ENCODE measurements around the gene SRGAP2.
"Not testable (repeated sequence)": the region's sequence is repeated elsewhere in the genome, so short reads cannot be mapped to it uniquely, and the experiment has no call there.

Gene SRGAP2

GRCh38 chr1:206205569-206205968 is 2.2 kb downstream of the SRGAP2 start:
- not testable (repeated sequence) for DNase-seq (ENCODE audit: low read depth in 1 of 2, low spot score in 1 of 2)

DNA sequence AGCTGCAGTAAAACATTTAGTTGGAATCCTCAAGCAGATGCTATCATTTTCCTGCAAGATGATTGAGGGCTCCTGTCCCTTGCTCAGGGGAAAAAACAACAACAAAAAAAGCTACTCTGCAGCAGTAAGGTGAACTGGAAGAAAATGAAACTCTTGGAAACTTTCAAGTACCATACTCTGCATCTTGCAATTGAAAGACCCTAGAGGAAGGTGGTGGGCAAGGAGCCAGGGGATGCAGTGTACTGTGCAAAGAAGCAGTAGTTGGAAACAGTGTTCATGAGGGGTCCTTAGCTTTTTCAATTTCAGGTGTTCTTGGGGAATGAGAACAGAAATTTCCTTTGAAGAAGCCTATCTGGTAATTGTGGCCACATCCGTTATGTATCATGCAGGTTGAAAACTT is 7.5 kb downstream of the SRGAP2 start:
- DNase-seq (ENCODE audit: low read depth in 1 of 2, low spot score in 1 of 2), result not testable (repeated sequence)

DNA sequence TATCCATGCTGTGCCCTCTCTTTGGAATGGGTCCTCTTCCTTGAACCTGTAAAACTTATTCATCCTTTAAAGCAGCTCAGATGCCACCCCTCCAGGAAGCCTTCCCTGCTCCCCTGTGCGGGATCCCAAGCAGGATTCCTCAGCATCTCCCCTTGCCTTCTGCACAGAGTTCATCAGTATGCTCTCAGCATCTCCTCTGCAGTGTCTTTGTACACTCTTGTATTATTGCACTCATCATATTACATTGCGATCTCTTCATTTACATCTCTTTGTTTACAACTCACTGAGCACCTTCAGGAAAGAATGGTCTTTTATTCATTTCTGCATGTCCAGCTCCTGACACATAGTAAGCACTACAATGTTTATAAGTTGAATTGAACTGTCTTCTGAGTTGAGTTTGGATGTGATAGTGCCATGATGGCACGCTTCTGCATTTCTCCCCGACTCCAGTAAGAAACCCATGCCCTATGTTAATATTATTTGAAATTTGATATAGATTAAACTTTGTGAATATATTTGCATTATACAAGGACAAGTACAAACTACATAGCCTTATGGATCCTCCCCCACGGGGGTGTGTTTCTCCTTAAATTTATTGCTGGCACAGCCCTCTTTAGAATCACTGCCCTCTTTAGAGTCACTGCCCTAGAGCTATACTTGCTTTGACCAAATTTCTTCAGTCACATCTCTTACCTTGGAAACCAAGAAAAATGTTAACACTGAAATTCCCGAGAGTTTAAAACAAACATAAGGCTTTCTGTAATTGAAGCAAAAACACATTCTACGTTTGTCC is 12.5 kb downstream of the SRGAP2 start:
- DNase-seq (ENCODE audit: low read depth in 1 of 2, low spot score in 1 of 2), result not testable (repeated sequence)

DNA sequence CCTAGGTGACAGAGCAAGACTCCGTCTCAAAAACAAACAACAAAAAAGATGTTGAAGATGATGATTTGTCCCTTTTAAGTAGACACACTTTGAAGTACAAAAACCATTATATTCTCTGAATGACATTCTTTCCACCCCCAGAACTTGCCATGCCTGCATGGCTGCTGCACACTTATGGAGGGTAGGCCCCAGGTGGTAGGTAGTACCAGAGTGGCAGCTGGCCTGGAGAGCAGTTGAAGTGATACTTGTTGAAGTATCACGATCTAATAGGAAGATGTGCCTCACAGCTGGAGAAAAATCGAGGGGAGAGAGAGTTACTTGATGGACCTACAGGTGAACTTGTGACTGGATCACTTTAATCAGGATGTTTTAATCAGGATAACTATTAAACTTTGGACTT is 14.9 kb downstream of the SRGAP2 start:
- DNase-seq (ENCODE audit: low read depth in 1 of 2, low spot score in 1 of 2), result not testable (repeated sequence)

DNA sequence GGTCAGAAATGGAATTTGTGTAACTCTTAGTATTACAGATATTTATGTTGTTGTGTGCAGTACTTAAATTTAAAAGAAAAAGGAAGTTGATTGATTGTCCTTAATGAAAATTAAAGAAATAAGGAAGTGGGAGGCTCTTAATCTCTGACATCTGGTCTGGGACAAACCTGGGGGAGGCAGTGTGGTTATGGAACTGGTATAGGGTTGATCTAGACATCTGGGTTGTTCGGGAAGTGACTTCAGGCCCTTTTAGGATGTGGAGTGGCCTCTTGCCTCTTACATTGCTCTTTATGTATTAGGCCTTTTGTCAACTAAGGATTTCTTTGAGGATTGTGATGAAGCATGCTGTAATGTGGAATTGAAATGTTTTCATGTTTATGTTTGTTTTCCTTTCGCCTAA is 15.4 kb downstream of the SRGAP2 start:
- not testable (repeated sequence) for DNase-seq (ENCODE audit: low read depth in 1 of 2, low spot score in 1 of 2)

DNA sequence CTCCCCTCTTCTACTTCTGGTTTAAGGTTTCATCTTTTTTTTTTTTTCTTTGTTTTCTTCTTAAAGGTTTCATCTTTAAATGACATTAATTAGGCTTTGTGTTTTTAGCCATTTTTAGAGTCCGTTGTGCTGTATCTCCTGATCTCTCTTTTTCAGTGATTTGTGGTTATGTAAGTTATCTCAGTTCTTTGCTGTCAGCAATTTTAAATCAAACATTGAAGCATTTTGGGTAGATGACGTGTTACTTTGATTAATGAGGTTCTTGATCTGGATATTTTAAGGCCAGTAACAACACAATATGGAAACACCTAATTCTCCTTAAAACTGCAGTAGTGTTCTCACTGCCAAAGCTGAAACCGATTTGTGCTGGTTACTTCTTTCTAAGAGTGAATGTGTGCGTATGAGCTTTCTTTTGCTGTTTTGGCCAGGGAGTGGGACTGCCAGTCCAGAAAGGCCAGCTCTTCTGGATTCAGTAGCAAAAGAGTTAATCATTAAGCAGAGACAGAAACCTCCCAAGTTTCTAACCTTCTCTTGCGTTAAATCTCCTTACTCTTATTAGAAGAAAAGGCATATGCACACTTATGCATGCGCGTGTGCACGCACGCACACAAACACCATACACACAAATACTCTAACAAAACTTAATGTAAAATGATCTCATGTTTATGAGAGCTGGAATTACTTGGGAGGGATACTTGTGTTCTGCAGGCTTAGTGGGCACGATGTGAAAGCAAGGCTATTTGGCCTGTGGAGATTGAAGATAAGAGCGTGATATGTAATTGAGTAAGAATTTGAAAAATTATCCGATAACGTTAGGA is 16.4 kb downstream of the SRGAP2 start:
- not testable (repeated sequence) for DNase-seq (ENCODE audit: low read depth in 1 of 2, low spot score in 1 of 2)

DNA sequence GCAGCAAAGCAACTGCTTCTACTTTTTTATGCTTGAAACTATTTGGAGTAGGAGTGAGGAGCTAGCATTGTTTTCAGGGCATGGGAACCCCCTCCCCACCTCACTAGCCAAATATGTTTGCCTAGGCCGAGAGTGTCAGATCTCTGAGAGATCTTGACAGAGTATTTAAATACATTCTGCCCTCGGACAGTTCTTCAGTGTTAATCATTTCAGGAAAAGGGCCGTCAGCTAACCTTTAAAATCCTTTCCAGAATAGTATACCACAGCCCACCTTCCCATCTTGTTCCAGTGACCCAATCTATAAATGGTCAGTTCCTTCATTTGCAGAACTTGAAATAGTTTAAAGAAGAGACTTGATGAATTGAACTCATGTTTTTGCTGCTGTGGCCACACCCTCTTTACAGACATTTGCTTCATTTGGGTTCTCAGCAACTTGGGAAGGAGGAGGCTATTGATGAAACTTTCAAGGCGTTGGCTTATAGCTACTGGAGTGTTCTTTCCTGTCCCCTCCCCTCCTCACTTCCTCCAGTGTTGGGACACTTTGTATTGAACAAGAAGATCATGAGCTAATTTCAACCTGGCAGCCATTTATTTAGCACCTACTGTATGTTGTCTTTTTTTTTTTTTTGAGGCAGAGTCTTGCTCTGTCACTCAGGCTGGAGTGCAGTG is 17.1 kb downstream of the SRGAP2 start:
- DNase-seq (ENCODE audit: low read depth in 1 of 2, low spot score in 1 of 2), result not testable (repeated sequence)

- not testable (repeated sequence) for DNase-seq (ENCODE audit: low read depth in 1 of 2, low spot score in 1 of 2)
Measured at GRCh38 chr1:206221585-206221984, 18.2 kb downstream of the SRGAP2 start.

GRCh38 chr1:206224190-206224776 is 20.9 kb downstream of the SRGAP2 start:
- DNase-seq (ENCODE audit: low read depth in 1 of 2, low spot score in 1 of 2), result not testable (repeated sequence)

DNA sequence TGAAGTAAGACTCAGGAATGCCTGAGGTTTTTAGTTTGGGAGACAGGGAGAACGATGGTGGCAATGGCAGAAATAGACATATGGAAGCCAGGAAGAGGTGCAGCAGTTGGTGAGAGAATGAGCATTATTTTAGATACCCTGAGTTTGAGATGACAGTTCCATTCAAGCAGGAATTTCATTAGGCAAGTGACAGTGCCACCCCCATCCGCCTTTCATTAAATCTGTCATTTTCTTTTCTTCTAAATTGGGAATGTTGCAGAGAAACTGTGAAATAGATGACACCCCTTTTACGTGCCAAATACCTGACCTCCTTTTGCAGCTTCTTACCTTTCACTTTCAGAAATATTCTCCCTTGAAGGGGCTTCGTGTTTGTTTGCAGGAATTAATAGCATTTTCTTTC is 22.0 kb downstream of the SRGAP2 start:
- not testable (repeated sequence) for DNase-seq (ENCODE audit: low read depth in 1 of 2, low spot score in 1 of 2)

DNA sequence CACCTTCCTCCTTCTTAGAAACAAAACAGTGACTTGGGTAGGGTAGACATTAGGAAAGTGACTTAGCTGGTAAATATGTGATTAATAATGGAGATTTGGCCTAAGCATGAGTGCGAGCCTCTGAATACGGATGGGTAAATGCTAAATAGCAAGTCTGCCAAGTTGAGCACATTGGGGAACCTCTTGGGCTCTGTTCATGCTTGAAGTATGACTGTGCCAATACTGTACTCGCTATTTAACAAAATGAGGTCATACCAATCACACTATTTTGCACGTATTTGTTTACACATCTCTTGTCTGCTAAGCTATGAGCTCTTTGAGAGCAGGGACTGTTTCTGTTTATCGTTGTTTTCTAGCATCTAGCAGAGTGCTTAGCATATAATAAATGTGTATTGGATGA is 23.5 kb downstream of the SRGAP2 start:
- not testable (repeated sequence) for DNase-seq (ENCODE audit: low read depth in 1 of 2, low spot score in 1 of 2)

DNA sequence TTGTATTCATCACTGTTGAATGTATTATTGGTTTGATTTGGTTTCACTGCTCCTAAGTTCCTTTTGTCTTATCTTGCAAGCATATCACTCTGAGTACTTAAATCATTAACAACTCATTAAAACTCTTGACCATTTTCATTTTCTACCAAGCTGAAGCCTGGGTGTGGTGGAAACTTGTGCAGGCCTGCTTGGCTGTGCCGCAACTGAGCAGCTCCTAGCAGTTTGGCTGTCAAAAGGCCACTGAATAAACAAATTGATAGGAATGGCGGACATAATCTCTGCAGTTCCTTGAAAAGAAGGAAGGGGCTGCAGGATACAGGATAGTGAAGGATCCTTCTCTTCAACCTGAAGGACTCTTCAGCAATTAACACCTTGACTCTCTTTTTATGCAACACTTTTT is 25.9 kb downstream of the SRGAP2 start:
- DNase-seq (ENCODE audit: low read depth in 1 of 2, low spot score in 1 of 2), result not testable (repeated sequence)

- not testable (repeated sequence) for DNase-seq (ENCODE audit: low read depth in 1 of 2, low spot score in 1 of 2)
Measured at GRCh38 chr1:206231989-206232388, 28.6 kb downstream of the SRGAP2 start.

DNA sequence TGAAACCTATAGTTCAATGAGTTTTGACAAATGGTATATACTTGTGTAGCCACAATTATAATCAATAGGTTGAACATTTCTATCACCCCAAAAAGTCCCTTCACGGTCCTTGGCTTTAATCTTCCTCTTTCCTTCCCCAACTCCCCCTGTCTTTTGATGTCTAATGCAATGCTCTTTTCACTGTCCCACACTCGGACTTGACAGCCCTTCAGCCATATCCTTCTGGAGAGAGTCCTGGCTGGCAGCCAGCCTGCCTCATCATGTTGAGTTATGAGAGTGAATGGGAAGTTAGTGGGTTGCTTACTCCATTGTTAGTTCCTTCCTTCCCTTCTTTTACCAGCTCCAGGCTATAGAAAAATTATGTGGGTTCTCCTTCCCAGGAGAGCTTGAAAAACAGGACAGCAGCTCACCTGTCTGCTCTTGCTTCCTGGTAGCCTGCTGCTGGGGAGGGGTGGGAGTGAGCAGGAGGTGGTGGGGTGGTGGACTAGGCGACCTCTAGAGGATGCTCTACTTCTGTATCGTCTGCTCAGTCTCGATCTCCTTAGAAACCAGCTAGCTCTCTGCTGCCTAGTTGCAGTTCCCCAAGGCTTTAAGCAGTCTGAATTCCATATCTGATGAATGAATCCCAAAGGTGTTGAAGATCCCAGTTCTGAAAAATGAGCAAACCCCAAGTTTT is 29.8 kb downstream of the SRGAP2 start:
- not testable (repeated sequence) for DNase-seq (ENCODE audit: low read depth in 1 of 2, low spot score in 1 of 2)

GRCh38 chr1:206234189-206234916 is 31.0 kb downstream of the SRGAP2 start:
- not testable (repeated sequence) for DNase-seq (ENCODE audit: low read depth in 1 of 2, low spot score in 1 of 2)

DNA sequence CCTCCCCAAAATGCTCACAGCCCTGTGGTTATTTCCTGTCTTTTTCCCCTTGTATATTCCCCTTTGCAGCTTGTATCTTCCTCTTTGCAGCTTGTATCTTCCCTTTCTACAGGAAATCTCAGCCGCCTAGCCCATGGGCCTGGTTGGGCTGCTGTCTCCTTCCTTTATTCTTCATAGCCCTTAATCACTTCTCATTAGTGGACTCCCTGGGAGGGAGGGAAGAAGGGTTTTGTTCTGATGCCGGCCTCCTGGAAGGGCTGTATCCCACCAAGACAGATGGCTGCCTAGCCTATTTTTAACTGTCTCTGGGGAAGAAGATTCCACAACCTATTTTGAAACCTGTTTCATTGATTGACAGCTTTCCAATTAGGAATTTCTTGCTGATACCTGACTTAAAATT is 31.8 kb downstream of the SRGAP2 start:
- DNase-seq (ENCODE audit: low read depth in 1 of 2, low spot score in 1 of 2), result not testable (repeated sequence)

DNA sequence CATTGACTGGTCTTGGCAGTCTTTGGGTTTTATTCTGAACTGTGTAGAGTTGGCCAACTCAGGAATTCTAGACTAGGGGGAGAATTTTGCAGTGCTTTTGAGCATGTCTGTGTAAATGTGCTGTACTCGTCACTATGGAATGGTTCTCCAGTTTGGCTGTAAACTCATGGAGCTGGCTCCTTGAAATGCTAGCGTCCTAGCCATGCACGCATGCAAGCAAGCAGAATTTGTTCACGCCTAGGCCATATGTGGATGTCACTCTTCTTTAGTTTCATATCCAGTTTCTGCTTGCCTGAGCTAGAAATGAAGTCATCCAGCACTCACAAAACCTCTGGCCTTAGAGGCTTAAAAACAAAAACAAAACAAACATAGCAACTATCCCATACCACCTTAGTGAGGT is 36.9 kb downstream of the SRGAP2 start:
- not testable (repeated sequence) for DNase-seq (ENCODE audit: low read depth in 1 of 2, low spot score in 1 of 2)

DNA sequence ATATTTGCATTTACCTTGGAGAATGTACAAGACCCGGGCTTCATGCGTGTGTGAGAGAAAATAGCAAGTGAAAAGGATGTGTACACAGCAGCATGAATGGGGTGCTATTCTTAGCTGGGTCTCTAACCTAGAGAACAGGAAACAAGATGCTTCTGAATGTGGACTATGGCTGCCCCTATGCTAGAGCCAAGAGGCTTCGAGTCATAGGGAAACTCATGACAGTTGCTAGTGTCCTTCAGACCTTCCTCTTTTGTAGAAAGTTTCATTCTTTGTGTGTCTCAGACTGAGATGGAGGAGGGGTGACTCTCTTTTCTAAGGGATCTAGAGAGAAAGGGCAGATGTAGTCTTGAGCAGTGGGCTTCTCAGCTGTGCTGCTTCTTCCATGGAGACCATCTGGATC is 40.0 kb downstream of the SRGAP2 start:
- DNase-seq (ENCODE audit: low read depth in 1 of 2, low spot score in 1 of 2), result not testable (repeated sequence)

- not testable (repeated sequence) for DNase-seq (ENCODE audit: low read depth in 1 of 2, low spot score in 1 of 2)
Measured at GRCh38 chr1:206245479-206245878, 42.1 kb downstream of the SRGAP2 start.
